NCI-H526 (cell line): ENCODE measurements around the gene PVALEF.

ENCODE experiments used
- DNase-seq, 2 experiments: peaks; one replicate each; lab custom pipeline; 2025; lab: John Stamatoyannopoulos, UW

Gene PVALEF

GRCh38 chr17:81165246-81166032, at the start of gene PVALEF:
TSS of gene PVALEF (plus strand) at chr17:81165507. CDS start at chr17:81181227, 15,720 bp downstream.
- DNase-seq: peak; percentile 23 to 85

- no peak for DNase-seq
Observed at GRCh38 chr17:81115749-81116464, 49.4 kb upstream of the PVALEF start.

DNA sequence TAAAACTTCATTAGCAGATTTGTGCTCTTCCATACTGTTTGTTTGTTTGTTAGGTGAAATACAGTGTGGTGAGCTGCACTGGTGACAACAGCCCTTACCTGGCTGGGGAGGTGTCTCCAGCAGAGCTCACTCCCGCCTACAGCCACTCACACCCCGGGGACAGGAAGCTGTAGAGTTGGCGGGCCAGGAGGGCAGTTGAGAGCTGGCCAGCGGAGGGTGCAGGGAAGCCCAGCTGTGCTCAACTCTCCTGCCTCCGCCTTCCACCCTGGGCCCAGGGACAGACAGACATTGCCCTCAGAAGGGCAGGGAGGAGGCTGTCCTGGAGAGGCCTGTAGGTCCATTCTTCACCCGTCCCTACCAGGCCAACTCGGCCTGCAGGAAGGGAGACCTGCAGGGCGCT, 48.6 kb upstream of the PVALEF start:
- no peak for DNase-seq

DNA sequence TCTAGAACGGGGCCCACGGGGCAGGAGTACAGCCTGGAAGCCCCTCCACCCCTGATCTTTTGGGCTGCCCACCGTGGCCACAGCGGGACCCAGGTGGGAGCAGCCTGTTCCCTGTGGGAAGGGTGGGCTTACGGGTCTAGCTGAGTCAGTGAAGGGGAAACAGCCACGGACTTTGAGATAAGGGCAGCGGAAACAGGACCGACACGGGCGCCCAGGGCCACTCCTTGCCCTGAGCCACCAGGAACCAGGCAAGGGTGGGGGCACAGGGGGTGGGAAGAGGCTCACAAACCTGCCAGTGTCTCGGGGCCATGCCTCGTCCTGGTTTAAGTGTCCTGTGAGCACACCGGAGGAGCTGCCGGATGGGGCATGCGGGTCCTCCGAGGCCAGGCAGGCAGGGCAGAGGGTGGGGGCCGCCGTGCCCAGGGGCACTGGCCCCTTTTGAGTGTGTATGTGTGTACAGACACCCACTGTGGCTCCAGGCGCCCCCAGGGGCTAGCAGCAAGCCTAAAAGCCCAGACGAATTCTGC, 47.6 kb upstream of the PVALEF start:
- no peak for DNase-seq

DNA sequence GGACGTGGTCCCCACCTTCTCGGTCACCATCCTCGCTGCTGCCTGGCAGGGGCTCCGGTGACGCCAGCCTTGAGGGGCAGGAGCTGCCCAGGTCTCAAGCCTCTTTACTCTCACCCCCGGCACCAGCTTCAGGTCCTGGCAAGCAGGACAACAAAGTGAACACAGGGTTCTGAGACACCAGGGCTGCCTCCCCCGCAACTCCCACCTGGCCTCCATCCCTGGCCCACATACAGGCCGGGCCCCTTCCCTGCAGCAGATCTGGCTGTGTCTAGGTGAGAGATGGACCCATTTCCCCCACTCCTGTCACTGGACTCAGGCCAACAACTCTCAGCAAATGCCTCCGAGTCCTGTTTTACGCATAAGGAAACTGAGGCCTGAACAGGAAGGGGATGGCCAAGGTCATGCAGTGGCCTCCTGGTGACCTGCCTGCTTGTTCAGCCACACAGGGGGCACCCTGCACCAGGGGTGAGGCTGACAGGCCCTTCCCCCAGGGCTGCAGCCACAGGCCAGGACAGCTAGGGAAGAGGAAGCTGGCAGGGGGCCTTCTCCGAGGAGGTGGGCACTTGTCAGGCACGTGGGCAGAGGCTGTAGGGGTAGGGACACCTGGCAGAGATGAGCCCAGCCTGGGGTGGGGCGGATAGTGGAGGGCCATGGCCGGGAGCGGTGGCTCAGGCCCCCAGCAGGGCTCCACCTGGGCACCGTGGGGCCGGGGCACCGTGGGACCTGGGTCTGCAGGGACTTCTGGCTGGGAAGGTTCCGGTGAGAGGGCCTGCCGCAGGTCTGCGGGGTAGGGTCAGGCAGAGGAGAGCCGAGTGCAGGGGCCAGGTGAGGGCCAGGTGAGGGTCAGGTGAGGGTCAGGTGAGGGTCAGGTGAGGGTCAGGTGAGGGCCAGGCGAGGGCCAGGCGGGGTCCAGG, 46.7 kb upstream of the PVALEF start:
- no peak for DNase-seq

DNA sequence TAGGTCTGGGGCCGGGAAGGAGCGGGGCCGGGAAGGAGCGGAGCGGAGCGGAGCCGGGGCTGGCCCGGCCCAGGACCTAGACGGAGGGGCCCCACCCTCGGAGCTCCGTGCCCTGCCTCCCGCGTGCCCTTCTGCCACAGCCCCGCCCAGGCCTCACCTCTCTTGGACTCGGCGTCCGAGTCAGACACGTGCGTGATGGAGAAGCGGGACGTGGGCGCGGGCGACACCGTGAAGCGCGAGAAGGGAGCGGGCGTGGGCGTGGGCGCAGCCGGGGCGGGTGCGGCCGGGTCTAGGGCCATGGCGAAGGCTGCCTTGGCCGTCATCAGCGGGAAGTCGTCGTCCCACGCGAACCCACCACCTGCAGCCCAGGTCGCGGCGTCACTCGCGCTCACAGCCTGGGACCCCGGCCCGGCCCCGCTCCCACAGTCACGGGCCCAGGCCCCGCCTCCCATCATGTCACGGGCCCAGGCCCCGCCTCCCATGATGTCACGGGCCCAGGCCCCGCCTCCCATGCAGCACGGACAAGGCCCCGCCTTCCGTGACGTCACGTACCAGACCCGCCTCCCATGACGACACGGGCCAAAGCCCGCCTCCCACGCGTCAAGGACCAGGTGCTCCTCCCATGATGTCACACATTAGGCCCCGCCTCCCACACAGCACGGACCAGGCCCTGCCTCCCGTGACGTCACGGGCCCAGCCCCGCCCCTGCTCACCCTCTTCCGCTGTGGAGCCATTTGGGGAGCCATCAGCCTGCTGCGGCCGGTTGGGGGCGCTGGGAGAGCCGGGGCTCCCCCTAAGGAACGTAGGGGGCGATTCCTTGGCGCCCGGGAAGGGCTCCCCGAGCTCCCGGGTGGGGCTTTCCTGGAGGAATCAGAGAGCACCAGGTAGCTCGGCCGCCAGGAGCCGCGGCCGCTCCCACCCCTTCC, 45.8 kb upstream of the PVALEF start:
- peak; percentile 66 to 94 for DNase-seq

DNA sequence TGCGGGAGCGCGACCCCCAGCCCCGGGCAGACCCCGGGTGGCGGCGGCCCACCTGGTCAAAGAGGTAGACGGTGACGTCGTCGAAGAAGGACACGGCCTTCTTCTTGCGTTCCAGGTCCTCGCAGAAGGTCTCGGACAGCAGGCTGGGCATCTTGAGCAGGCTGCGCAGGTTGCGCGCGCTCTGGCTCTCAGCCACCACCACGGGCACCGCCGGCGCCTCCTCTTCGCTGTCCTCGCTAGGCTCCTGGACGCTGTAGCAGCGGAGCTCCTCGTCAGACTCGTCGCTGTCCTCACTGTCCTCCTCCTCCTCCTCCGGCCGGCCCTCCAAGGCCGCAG, 45.2 kb upstream of the PVALEF start:
- no peak for DNase-seq

GRCh38 chr17:81120695-81121621, 44.3 kb upstream of the PVALEF start:
- no peak for DNase-seq

GRCh38 chr17:81121841-81122733, 43.2 kb upstream of the PVALEF start:
- DNase-seq: no peak

- DNase-seq: no peak
Observed at GRCh38 chr17:81123052-81124048, 42.0 kb upstream of the PVALEF start.

GRCh38 chr17:81124377-81124776, 40.9 kb upstream of the PVALEF start:
- no peak for DNase-seq

DNA sequence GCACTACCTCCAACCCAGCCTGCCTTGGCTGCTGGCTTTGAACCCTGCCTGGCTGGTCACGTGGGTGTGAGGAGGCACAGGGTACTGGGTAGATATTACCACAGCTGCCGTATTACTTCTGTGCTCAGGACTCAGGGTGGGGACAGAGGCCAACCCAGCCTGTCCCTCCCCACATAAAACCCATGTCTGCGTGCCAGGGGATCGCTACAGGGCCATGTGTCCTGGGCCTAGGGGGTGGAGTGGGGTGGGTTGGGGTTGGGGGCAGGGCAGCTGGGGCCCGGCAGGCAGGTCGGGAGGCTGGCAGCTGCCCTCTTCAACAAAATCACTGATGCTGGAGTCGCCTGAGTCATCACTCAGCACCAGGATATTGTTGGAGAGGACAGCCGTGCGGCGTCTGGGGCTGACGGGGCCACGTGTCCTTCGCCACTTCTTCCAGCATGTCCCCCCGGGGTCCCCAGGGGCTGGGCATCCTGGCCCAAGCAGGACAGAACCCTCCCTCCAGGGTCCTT, 39.7 kb upstream of the PVALEF start:
- no peak for DNase-seq

DNA sequence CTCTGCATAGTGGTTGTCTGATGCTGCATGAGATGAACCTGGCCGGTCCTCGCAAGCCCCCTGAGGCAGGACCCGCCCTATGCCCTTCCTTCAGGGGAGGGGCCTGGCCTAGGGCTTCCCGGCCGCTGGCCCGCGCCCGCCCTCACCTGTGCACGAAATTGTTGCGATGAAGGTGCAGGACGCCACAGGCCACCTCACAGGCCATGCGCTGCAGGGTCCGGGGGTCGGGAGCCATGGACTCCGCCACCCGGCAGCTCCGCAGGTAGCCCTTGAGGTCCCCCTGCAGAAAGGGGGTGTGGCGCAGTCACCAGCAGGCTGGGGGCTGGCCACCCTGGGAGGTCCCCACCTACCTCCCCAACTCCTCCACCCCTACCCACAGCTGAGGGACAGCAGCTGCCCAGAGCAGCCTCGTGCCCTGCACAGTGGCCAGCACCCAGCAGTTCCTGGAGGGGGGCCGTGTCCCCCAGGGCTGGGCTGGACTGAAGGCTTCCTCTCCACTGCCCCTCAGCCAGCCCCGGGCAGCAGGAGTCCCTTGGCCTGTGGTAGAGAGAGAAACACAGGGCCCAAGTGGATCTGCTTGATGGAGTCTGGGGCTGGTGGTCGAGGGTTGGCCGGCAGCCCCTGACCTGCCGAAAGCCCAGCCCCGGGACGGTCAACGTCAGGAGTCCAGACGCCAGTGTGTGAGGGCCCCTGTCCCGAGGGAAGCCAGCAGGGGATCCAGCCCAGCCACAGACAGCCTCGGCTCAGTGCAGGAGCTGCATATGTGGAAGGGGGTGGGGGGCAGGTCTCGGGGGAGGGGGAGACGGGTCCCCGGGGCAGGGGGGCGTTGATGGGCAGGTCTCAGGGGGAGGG, 38.8 kb upstream of the PVALEF start:
- DNase-seq: no peak

- no peak for DNase-seq
Observed at GRCh38 chr17:81127133-81127455, 38.2 kb upstream of the PVALEF start.

DNA sequence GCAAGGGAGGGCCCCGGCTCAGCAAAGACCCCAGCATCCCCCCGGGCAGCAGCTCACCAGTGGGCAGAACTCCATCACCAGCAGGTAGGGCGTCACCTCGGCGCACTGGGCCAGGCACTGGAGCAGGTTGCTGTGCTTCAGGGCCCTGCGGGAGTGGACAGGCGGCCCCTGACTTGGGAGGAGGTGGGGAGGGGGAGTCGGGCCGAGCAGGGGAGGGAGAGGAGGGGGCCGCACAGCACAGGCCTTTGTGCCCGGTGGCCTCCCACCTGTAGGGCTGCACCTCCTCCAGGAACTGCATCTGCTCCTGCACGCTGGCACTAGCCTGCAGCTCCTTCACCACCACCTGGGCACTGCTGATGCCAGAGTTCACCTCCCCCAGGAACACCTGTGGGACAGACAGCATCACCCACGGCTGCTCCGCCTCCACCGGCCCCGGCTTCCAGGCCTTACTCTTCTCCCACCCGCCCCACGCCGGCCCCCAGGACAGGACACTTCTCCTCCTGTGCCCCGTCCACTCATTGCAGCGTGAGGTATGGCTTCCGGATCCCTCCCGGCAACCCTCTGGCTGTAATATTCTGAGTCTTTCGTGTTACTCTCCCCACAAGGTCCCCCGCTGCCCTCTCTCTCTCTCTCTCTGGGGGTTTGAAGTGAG, 37.7 kb upstream of the PVALEF start:
- no peak for DNase-seq

DNA sequence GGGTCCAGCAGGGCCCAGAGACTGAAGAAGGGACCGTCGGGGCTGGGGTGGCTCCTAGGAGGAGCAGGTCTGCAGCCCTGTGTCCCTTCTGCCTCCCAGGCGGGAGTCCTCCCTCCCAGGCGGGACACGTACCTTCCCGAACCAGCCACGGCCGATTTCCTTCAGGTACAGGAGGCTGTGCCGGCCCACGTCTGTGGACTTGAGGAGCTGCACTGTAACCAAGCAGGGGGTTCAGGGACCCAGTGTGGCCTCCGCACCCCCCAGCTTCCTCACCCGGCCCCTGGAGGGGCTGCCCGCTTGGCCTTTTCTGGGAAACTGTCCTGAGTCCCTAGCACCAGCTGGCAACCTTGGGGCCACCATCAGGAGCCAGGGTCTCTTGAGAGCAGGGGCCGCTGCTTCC, 37.0 kb upstream of the PVALEF start:
- no peak for DNase-seq
